ENCODE data around the gene HSFX4.

GRCh38 chrX:149979126-149979644 is 49.8 kb downstream of the HSFX4 start:
- TF ChIP-seq CTCF (IDR thresholded peaks at IDR 0.05 in 8 of 11, conservative IDR thresholded peaks at IDR 0.05 in 3 of 11) (no peak), POLR2A (IDR thresholded peaks at IDR 0.05) (no peak), POLR2AphosphoS5 (IDR thresholded peaks at IDR 0.05) (no peak)

Measured in spleen (tissue), 7 donors.